ENCODE measurements around the gene EFCC1.

DNA sequence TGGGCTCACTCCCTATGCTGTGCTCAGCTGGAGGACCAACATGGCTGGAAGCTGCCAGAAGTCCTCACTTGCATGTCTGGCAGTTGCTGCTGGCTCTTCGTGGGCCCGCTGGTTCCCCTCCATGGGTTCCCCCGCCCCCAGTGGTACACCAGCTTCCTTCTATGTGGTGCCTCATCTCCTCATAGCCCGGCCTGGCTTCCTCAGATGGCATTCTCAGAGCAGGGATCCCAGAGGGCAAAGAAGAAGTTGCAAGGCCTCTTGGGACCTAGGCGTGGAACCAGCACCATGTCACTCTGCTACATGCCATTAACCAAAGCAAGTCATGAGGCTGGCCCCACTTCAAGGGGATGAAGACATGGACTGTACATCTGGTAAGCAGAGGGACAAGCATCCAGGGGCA, 4.4 kb upstream of the EFCC1 start:
- no peak for TF ChIP-seq CTCF (IDR thresholded peaks at IDR 0.05)
- no peak for TF ChIP-seq POLR2AphosphoS5 (IDR thresholded peaks at IDR 0.05)
- no peak for TF ChIP-seq POLR2A (IDR thresholded peaks at IDR 0.05)
- no peak for TF ChIP-seq EP300 (IDR thresholded peaks at IDR 0.05; ENCODE audit: low read depth)

All from transverse colon (tissue), 4 donors.